HCT116 (cell line): ENCODE measurements around the gene ATP6V0C.

Experiments used
- POLR2AphosphoS5 ChIP-seq: IDR thresholded peaks from 2 replicates; pipeline ENCODE4 v1.6.1; 2011; ENCODE audit warnings: mild to moderate bottlenecking, low read depth, low read length, moderate library complexity
- YY1 ChIP-seq: IDR thresholded peaks from 2 replicates; pipeline ENCODE4 v1.6.1; 2011; ENCODE audit warnings: low read length, low read depth, moderate library complexity, mild to moderate bottlenecking; ENCODE audit not compliant: insufficient replicate concordance; ENCODE audit errors: extremely low read depth

DNA sequence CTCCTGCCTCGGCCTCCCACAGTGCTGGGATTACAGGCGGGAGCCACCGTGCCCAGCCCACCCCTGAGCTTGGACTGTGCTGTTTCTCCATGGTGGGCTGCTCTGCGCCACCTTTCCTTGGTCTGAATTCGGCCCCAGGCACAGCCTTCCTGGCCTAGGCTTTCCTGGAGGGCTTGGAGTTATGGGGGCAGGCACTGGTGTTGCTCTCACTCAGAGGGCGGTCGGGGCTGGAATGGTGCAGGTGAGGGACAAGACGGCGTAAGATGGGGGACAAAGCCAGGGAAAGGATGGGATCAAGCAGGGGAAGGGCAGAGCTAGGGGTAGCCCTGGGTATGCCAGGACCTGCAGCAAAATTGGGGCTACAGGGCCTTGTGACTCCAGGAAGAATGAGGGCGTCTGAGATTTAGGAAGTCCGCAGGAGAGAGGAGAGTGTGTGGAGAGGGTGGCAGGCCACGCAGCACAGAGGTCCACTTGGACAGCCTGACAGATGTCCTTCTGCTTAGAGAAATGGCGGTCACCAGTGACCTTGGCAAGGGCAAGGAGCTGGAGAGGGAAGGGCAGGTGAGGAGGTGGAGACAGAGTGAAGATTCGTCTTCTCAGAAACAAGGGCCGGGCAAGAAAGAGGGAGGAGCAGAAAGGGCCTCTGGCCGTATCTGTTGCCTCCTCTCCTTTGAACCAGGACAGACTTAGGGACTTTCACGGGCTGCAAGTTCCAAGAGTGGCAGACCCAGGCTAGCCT is 1.6 kb upstream of the ATP6V0C start:
- TF ChIP-seq POLR2AphosphoS5 (no peak), YY1 (no peak)
